ENCODE results near the gene CIZ1. TPM values are rescaled to one million over a fixed set of nuclear protein-coding genes. Genes with fewer than 3 reads are reported as not detected.

Gene CIZ1
- total and polyA plus RNA-seq, 2 of the 13 experiments (the other 11 are each of a cell fraction or from before 2014, with no cell fraction given) = 30.6 to 50.3 TPM

- TF ChIP-seq KIAA2018 (CRISPR knock-in tag; IDR thresholded peaks at IDR 0.05; ENCODE audit: borderline replicate concordance) = no peak
- TF ChIP-seq ZNF788 (CRISPR knock-in tag; IDR thresholded peaks at IDR 0.05; ENCODE audit: borderline replicate concordance) = no peak
- no peak for TF ChIP-seq RFXANK (CRISPR knock-in tag; IDR thresholded peaks at IDR 0.05)
- TF ChIP-seq TOPORS (CRISPR knock-in tag; IDR thresholded peaks at IDR 0.05) = no peak
- no peak for TF ChIP-seq SKI (IDR thresholded peaks at IDR 0.05; ENCODE audit: partially characterized antibody)
- no peak for TF ChIP-seq REXO4 (CRISPR knock-in tag; IDR thresholded peaks at IDR 0.05; ENCODE audit: borderline replicate concordance)
Measured at GRCh38 chr9:128218172-128218517, 26.8 kb upstream of the CIZ1 start (continued).

All from HepG2 (cell line).